ENCODE results near the gene GPR132.
"Not testable (repeated sequence)": the region's sequence is repeated elsewhere in the genome, so short reads cannot be mapped to it uniquely, and the experiment has no call there.

Gene GPR132

GRCh38 chr14:105053421-105053820, 11.8 kb downstream of the GPR132 start:
- intact Hi-C loops (cut with DNase I), result no loop called here
- DNase-seq, result no peak

- intact Hi-C loops (cut with DNase I), result no loop called here
- no peak for DNase-seq
These were observed 13.1 kb downstream of the GPR132 start for GRCh38 chr14:105052110-105052458.

- intact Hi-C loops (cut with DNase I), result no loop called here
- no peak for DNase-seq
These were observed 13.8 kb downstream of the GPR132 start for GRCh38 chr14:105051182-105052109.

GRCh38 chr14:105050551-105050897, 14.7 kb downstream of the GPR132 start:
- no peak for DNase-seq
- intact Hi-C loops (cut with DNase I), result no loop called here

DNA sequence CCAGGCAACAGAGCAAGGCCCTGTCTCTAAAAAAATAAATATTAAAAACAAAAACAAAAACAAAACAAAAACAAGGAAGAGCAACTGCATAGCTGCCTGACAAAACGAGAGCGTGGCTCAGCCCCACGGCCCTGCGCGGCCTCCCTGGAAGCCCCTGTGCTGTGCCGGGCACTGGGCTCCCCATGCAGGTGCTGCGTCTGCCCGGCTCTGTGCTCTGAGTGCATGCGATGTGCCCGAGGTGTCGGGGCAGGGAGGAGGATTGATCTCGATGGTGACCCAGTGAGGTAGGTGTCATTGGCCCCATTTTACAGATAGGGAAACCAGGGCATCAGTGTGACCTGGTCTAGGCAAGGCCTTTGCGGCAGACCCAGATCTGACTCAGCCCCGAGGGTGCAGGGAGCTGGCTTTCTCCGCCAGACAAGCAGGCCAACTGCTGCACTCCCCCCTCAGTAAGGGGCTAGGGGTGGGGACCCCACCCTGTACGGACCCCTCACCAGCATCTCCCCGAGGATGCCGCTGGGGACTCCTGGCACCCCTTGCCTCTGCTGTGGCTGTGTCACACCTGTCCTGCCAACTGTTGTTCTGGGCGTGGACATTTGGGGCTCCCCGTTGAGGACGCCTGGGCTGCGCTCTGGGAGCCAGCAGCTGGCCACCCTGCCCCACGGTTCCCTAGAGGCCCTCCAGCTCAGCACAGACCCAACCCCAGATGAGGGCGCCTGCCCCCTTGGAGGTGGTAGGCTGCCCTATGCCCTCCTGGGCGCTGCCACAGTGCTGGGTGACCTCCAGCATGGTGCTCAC, 15.3 kb downstream of the GPR132 start:
- no peak for DNase-seq
- intact Hi-C loops (cut with DNase I), result no loop called here

GRCh38 chr14:105047283-105048016, 17.8 kb downstream of the GPR132 start:
- DNase-seq, result no peak
- intact Hi-C loops (cut with DNase I), result no loop called here

DNA sequence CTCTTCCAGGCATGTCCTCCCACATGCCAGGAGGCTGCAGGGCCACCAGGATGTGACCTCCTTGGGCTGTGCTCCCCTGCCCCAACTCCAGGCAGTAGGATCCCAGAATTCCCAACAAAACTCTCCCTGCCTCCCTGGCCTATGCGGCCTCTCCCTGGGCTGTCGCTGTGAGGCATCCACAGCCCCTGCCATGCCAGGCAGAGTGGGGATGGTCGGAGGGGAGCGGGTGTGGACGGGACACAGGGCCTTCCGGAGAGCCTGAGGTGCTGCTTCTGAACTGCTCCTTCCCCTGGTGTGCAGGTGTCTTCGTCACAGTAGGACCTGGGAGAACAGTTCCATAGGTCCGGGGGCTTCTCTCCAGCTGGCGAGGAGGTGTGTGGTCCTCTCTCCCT, 18.3 kb downstream of the GPR132 start:
- no peak for DNase-seq
- intact Hi-C loops (cut with DNase I), result no loop called here

- peak; percentile 47 to 89 (median 74) for DNase-seq
- intact Hi-C loops (cut with DNase I), result no loop called here
These were observed 19.4 kb downstream of the GPR132 start for GRCh38 chr14:105045710-105046326.

DNA sequence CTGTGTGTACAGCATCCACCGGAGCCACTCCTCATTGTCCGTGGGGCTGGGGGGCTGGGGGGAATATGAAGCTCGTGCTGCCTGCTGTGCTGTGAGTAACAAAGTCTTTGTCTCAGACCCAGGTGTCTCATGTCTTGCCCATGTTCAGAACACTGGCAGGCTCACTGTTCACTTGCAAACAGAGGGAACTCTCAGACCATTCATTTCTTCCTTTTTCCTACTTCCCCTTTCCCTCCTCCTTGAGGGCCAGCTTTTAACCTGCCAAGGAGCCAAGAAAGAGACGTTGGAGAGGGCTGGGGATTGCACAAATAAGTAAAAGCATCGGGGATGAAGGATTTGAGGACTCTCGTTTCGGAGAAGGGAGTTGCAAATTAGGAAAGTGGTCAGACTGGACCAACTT, 21.6 kb downstream of the GPR132 start:
- intact Hi-C loops (cut with DNase I), result no loop called here
- no peak for DNase-seq

- DNase-seq, result no peak
- intact Hi-C loops (cut with DNase I), result no loop called here
These were observed 22.4 kb downstream of the GPR132 start for GRCh38 chr14:105042813-105043212.

DNA sequence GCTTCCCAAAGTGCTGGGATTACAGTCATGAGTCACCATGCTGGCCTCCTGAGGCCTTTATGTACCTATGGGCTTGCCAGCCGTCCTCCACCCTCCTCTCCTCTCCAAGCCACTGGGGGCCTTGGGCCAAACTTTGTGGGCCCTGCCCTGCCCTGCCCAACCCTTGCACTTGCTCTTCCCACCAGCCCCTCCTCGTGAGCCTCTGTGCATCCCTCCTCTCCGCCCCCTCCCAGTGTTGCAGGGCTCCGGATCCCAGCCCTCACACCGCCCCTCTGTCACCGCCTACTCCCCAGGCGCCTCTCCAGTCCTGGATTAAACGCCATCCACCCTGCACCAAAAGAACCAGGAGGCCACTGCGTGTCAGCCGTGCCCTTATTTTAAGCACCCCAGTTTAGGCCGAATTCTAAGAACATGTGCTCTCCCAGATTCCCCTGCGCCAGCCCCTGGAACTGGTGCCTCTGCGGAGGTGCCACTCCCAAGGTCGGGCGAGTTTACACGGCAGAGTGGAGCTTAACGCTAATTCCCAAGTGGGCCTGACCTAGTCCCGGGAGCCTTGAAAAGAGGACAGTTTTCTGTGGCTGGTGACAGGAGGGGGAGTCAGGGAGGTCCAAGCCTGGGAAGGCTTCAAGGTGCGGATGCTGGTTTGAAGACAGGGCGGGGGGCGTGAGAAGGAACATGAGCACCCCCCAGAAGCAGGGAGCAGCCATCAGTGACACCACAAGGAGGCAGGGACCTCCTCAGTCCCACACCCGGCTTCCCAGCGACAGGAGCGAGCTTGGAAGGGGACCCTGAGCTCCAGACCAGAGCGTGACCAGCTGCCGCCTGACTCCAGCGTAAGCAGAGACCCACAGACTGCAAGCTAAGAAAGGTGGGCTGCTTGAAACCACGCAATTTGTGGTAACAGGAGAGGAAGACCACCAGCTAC, 23.1 kb downstream of the GPR132 start:
- intact Hi-C loops (cut with DNase I), result no loop called here
- peak in 1 of 42 donors; percentile 18 for DNase-seq

- intact Hi-C loops (cut with DNase I), result no loop called here
- DNase-seq, result no peak
These were observed 25.6 kb downstream of the GPR132 start for GRCh38 chr14:105039458-105040205.

GRCh38 chr14:105035616-105036015, 29.6 kb downstream of the GPR132 start:
- intact Hi-C loops (cut with DNase I); DNase-seq: not testable (repeated sequence)

DNA sequence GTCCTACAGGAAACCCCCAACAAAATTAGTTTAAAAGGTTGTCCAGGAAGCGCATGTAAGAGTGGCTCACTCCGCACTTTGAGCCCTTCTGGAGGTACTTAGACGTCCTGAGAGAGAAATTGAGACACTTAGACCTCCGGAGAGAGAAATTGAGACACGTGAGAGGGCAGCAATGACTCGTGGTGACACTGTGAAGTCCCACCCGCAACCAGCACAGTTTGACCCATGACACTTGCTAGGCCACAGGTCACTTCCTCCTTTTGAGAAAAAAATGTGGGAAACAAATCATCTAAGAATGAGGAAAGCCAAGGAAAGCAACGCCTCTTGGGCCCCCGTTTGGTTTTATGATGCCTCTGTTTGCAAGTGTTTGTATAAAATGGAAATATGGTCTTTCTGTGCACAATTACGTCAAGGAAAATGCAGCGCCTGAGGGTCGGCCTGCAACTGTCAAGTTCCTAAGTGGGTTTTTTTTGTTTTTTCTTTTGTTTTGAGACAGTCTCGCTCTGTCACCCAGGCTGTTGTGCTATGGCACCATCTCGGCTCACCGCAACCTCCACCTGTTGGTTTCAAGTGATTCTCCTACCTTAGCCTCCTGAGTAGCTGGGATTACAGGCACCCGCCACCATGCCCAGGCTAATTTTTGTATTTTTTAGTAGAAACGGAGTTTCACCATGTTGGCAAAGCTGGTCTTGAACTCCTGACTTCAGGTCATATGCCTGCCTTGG, 30.8 kb downstream of the GPR132 start:
- intact Hi-C loops (cut with DNase I), result no loop called here
- no peak for DNase-seq

DNA sequence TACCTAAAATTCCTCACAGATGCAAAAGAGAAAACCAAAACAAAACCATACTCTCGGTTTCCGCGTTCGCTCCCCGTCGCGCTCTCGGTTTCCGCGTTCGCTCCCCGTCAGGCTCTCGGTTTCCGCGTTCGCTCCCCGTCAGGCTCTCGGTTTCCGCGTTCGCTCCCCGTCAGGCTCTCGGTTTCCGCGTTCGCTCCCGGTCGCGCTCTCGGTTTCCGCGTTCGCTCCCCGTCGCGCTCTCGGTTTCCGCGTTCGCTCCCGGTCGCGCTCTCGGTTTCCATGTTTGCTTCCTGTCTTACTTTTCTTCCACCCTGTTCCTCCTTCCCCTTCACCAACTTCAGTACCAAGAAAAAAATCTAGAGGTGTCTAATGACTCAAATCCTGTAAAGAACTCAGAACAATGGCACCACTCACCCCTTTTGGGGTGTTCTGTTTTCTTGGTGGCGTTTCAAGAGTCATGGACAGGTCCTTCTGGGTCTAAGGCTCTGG, 31.8 kb downstream of the GPR132 start:
- intact Hi-C loops (cut with DNase I), result not testable (repeated sequence)

DNA sequence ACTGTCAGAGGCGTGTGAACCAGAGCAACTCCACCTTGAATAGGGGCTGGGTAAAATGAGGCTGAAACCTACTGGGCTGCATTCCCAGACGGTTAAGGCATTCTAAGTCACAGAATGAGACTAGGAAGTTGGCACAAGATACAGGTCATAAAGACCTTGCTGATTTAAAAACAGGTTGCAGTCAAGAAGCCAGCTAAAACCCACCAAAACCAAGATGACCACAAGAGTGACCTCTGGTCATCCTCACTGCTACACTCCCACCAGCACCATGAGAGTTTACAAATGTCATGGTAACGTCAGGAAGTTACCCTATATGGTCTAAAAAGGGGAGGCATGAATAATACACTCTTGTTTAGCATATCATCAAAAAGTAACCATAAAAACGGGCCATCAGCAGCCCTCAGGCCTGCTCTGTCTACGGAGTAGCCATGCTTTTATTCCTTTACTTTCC, 32.8 kb downstream of the GPR132 start:
- intact Hi-C loops (cut with DNase I); DNase-seq: not testable (repeated sequence)

More for the DNA sequence above, 31.8 kb downstream of the GPR132 start:
- DNase-seq, result not testable (repeated sequence)

Measured in head of caudate nucleus (tissue), 42 donors.